Measurements from ENCODE around the gene ABCA4. TPM values are rescaled to one million over a fixed set of nuclear protein-coding genes. Genes with fewer than 3 reads are reported as not detected.

ABCA4 gene
- total and polyA plus RNA-seq, 2 donors (not counting 3 experiments of a cell fraction or from before 2014, with no cell fraction given) = 2.3 to 4.9 TPM

- CTCF ChIA-PET = interaction anchor here (1.6 kb wide), 1 partner anchor 83 kb away, joined by 3 read pairs; no protein-coding TSS in a partner anchor
- H4K20me1 ChIP-seq (replicated peaks; ENCODE audit: control insufficient read depth, extremely low read depth, insufficient read depth, low read length) = no peaks in the 10 kb centered on the region
- H3K4me3 ChIP-seq (replicated peaks in 1 of 3; ENCODE audit: insufficient read depth in 1 of 3, low read depth in 1 of 3, low read length in 3 of 3) = no peak overlapping the region
- dilution Hi-C loops (cut with MboI; ENCODE audit: extremely low pct_ligation_motif_present, low sequenced_read_pairs) (no loop called here), intact Hi-C loops (cut with micrococcal nuclease) (no loop called here)
- H3K9me3 ChIP-seq (replicated peaks; ENCODE audit: control insufficient read depth, insufficient read depth, low read length) = no peaks in the 10 kb centered on the region
- H3K27me3 ChIP-seq (ENCODE audit: control insufficient read depth in 2 of 2, insufficient read depth in 2 of 2, low read length in 2 of 2) = no peaks in the 10 kb centered on the region
- POLR2A ChIA-PET = no interaction called here
- peaks cover 22% of the 10 kb centered on the region for H3K4me1 ChIP-seq (ENCODE audit: control insufficient read depth, extremely low read depth, insufficient read depth, low read length)
- FAIRE-seq (no peak), DNase-seq (ENCODE audit: low read depth, low spot score) (no peak)
- H3K79me2 ChIP-seq (ENCODE audit: control insufficient read depth, insufficient read depth, low read length) = no peaks in the 10 kb centered on the region
- no peak overlapping the region for H3K4me2 ChIP-seq (ENCODE audit: insufficient read depth, low read length)
- H3K36me3 ChIP-seq (ENCODE audit: control insufficient read depth in 2 of 2, extremely low read depth in 1 of 2, insufficient read depth in 2 of 2, low read length in 2 of 2) = no peaks in the 10 kb centered on the region
- H3K27ac ChIP-seq (ENCODE audit: insufficient read depth, low read depth, low read length) = no peak overlapping the region
- TF ChIP-seq FOS (IDR thresholded peaks at IDR 0.05; ENCODE audit: borderline replicate concordance, insufficient read depth, low read length) (no peak), JUN (IDR thresholded peaks at IDR 0.05; ENCODE audit: borderline replicate concordance, insufficient read depth, insufficient read length, low read depth) (no peak), POLR2A (IDR thresholded peaks at IDR 0.05; ENCODE audit: low read depth, low read length) (no peak), GATA2 (IDR thresholded peaks at IDR 0.05; ENCODE audit: insufficient read depth, insufficient read length, low read depth, low read length) (no peak), CTCF (IDR thresholded peaks at IDR 0.05; ENCODE audit: extremely low read depth in 1 of 2, insufficient read depth in 1 of 2, low read depth in 1 of 2, low read length in 2 of 2) (no peak), POLR2AphosphoS5 (IDR thresholded peaks at IDR 0.05; ENCODE audit: insufficient read depth, low read depth, low read length) (no peak), MYC (IDR thresholded peaks at IDR 0.05; ENCODE audit: low read depth, low read length) (no peak), EZH2 (IDR thresholded peaks at IDR 0.05; ENCODE audit: borderline replicate concordance, low read depth, low read length, severe bottlenecking) (no peak)
- TF ChIP-seq, protein P1, sequence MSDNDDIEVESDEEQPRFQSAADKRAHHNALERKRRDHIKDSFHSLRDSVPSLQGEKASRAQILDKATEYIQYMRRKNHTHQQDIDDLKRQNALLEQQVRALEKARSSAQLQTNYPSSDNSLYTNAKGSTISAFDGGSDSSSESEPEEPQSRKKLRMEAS (IDR thresholded peaks at IDR 0.05; ENCODE audit: insufficient read depth, insufficient read length) = no peak
- H3K9ac ChIP-seq (replicated peaks; ENCODE audit: extremely low read depth, insufficient read depth, low read length) = no peak overlapping the region
- BruUV-seq (replicated peaks) = no TSS peak
- H2AFZ ChIP-seq (ENCODE audit: low read depth, low read length) = no peak overlapping the region
- no peaks in the 10 kb centered on the region for H3K9me1 ChIP-seq (replicated peaks; ENCODE audit: control insufficient read depth, extremely low read depth, insufficient read depth, low read length)
Observed at GRCh38 chr1:94146273-94146672, 25.3 kb upstream of the ABCA4 start.

All from endothelial cell of umbilical vein (primary cell).